Endothelial cell of umbilical vein (primary cell): ENCODE measurements around the gene CD72.

Source experiments
- CTCF ChIP-seq, 2 donors: IDR thresholded peaks; 1 replicate in 1 of 2; 2 replicates in 1 of 2; pipeline ENCODE4 v1.5.1; 2011; ENCODE audit warnings: low read length in 2 of 2, mild to moderate bottlenecking in 2 of 2, moderate library complexity in 2 of 2, control low read depth in 1 of 2, inconsistent platforms in 1 of 2, low read depth in 1 of 2; ENCODE audit not compliant: insufficient read depth in 1 of 2; ENCODE audit errors: extremely low read depth in 1 of 2
- GATA2 ChIP-seq: IDR thresholded peaks from 2 replicates; pipeline ENCODE4 v1.7.0; 2011; ENCODE audit warnings: low read depth, mild to moderate bottlenecking, moderate library complexity, mixed read lengths, low read length; ENCODE audit not compliant: insufficient read length, insufficient read depth
- POLR2A ChIP-seq: IDR thresholded peaks from 2 replicates; pipeline ENCODE4 v1.6.1; 2012; ENCODE audit warnings: low read depth, mild to moderate bottlenecking, control low read depth, low read length

GRCh38 chr9:35609001-35609819, 9.0 kb downstream of the CD72 start:
- TF ChIP-seq CTCF (IDR thresholded peaks at IDR 0.05; ENCODE audit: extremely low read depth in 1 of 2, insufficient read depth in 1 of 2, low read depth in 1 of 2, low read length in 2 of 2): no peak
- TF ChIP-seq POLR2A: no peak
- no peak for TF ChIP-seq GATA2
